Measurements from ENCODE around the gene FAM107B.

Gene FAM107B

DNA sequence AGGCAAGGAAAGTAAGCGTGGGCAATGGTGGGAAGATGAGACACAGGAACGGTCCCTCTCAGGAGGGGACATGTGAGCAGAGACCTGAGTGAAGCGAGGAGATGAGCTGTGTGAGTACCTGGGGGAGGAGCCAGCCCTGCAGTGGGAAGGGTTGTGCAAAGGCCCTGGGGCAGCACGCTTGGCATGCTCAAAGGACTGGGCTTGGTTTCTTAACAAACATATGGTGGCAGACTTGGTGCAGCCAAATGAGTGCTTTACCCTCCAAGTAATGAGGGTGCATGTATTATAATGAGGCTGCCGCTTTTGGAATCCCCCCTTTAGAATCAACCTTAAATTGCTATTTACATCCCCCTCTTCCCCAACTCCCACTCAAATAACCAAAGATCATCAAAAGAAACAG, 291.3 kb downstream of the FAM107B start:
- Histone ChIP-seq H3K4me3 (no peak overlapping the region), H3K36me3 (no peaks in the 10 kb centered on the region), H3K4me1 (peaks cover 0 to 19% (median 4%) of the 10 kb centered on the region in 4 donors), H3K27ac (no peak overlapping the region), H3K9me3 (no peaks in the 10 kb centered on the region), H3K27me3 (peaks cover 0 to 16% of the 10 kb centered on the region in 2 donors)
- intact Hi-C loops (cut with DNase I; ENCODE audit: low total_unique reads) = loop anchor here (10.0 kb wide), 1 partner anchor 699 kb away; no protein-coding TSS in a partner anchor
- DNase-seq = no peak
- no peak for TF ChIP-seq CTCF (IDR thresholded peaks at IDR 0.05)

GRCh38 chr10:14481752-14482151, 292.9 kb downstream of the FAM107B start:
- no peak for TF ChIP-seq CTCF (IDR thresholded peaks at IDR 0.05)
- Histone ChIP-seq H3K9me3 (no peaks in the 10 kb centered on the region), H3K27ac (no peak overlapping the region), H3K4me1 (peaks cover 0 to 13% (median 1%) of the 10 kb centered on the region in 4 donors), H3K36me3 (no peaks in the 10 kb centered on the region), H3K27me3 (peaks cover 0 to 10% of the 10 kb centered on the region in 2 donors), H3K4me3 (no peak overlapping the region)
- DNase-seq = no peak
- intact Hi-C loops (cut with DNase I; ENCODE audit: low total_unique reads) = loop anchor here (10.0 kb wide), 1 partner anchor 697 kb away; no protein-coding TSS in a partner anchor

GRCh38 chr10:14481014-14481413, 293.7 kb downstream of the FAM107B start:
- no peak for TF ChIP-seq CTCF (IDR thresholded peaks at IDR 0.05)
- Histone ChIP-seq H3K27ac (no peak overlapping the region), H3K36me3 (no peaks in the 10 kb centered on the region), H3K4me1 (peaks cover 0 to 10% (median 0%) of the 10 kb centered on the region in 4 donors), H3K4me3 (no peak overlapping the region), H3K27me3 (peaks cover 0 to 10% of the 10 kb centered on the region in 2 donors), H3K9me3 (no peaks in the 10 kb centered on the region)
- intact Hi-C loops (cut with DNase I; ENCODE audit: low total_unique reads) = loop anchor here (10.0 kb wide), 1 partner anchor 696 kb away; no protein-coding TSS in a partner anchor
- no peak for DNase-seq

GRCh38 chr10:14478604-14479003, 296.1 kb downstream of the FAM107B start:
- no peaks in the 10 kb centered on the region for H3K36me3 ChIP-seq
- H3K4me1 ChIP-seq = peaks cover 0 to 10% (median 0%) of the 10 kb centered on the region in 4 donors
- H3K27ac ChIP-seq = no peak overlapping the region
- no peaks in the 10 kb centered on the region for H3K9me3 ChIP-seq
- no peaks in the 10 kb centered on the region for H3K27me3 ChIP-seq
- no peak overlapping the region for H3K4me3 ChIP-seq
- TF ChIP-seq CTCF (IDR thresholded peaks at IDR 0.05) = peak; percentile 57
- intact Hi-C loops (cut with DNase I; ENCODE audit: low total_unique reads) = loop anchor here (5.0 kb wide), 1 partner anchor 281 kb away; no protein-coding TSS in a partner anchor
- DNase-seq = peak; percentile 54 to 69

DNA sequence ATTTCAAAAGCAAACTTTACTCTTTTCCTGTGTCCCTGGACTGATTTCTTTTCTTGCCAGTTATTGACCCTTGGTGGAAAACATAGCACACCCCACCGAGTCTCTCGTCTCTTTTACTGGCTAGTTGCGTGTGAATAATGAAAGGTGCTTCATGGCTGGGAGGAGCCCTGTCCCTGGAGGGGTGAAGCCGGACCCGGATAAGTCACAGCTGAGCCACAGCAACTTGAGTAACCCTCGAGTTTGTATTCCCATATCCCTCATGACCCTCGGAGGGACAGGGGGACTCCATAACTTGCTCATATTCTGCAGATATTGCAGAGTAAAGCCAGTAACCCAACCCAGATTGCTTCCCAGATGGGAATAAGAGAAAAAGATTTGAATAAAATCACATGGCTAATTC, 296.5 kb downstream of the FAM107B start:
- Histone ChIP-seq H3K4me1 (peaks cover 0 to 10% (median 0%) of the 10 kb centered on the region in 4 donors), H3K4me3 (no peak overlapping the region), H3K27me3 (no peaks in the 10 kb centered on the region), H3K27ac (no peak overlapping the region), H3K36me3 (no peaks in the 10 kb centered on the region), H3K9me3 (no peaks in the 10 kb centered on the region)
- intact Hi-C loops (cut with DNase I; ENCODE audit: low total_unique reads) = loop anchor here (5.0 kb wide), 1 partner anchor 281 kb away; no protein-coding TSS in a partner anchor
- no peak for DNase-seq
- TF ChIP-seq CTCF (IDR thresholded peaks at IDR 0.05) = no peak

DNA sequence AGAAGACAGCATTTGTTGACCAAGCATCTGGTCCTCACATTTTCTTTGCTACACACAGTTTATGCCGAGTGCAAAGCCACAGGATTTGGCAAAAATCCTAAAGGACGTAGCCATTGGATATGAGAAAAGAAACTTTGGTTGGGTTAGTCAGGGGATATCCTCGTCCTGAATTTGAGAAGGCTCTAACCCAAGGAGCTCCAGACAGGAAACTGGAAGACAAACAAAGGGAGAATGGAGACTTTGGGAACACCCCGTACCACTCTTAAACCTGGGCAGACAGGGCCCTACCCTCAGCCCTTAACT, 297.3 kb downstream of the FAM107B start:
- H3K27ac ChIP-seq = no peak overlapping the region
- H3K36me3 ChIP-seq = no peaks in the 10 kb centered on the region
- no peak for TF ChIP-seq CTCF (IDR thresholded peaks at IDR 0.05)
- H3K4me1 ChIP-seq = peaks cover 0 to 10% (median 0%) of the 10 kb centered on the region in 4 donors
- H3K27me3 ChIP-seq = no peaks in the 10 kb centered on the region
- H3K9me3 ChIP-seq = no peaks in the 10 kb centered on the region
- intact Hi-C loops (cut with DNase I; ENCODE audit: low total_unique reads) = loop anchor here (5.0 kb wide), 1 partner anchor 280 kb away; no protein-coding TSS in a partner anchor
- H3K4me3 ChIP-seq = no peak overlapping the region
- DNase-seq = no peak

Measured in tibial artery (tissue), 4 donors.